HepG2 (cell line): ENCODE measurements around the gene ARL17B. TPM values are rescaled to one million over a fixed set of nuclear protein-coding genes. Genes with fewer than 3 reads are reported as not detected.
A peak's percentile ranks its signal among the peaks of the same experiment; 100 is the strongest.

ENCODE experiments used
- GFI1 ChIP-seq: sonication (generic); formaldehyde crosslinking; IDR thresholded peaks from 2 replicates; pipeline ENCODE4 v1.5.0; 2020; ENCODE audit warnings: missing genetic modification reagents, mild to moderate bottlenecking, borderline replicate concordance
- ISL2 ChIP-seq: sonication (generic); formaldehyde crosslinking; IDR thresholded peaks from 2 replicates; pipeline ENCODE4 v1.5.0; 2020; ENCODE audit warnings: missing genetic modification reagents
- ISX ChIP-seq: sonication (generic); formaldehyde crosslinking; conservative IDR thresholded peaks from 2 replicates; pipeline ENCODE4 v1.5.0; 2020; ENCODE audit warnings: missing genetic modification reagents
- ZBTB40 ChIP-seq, 2 experiments: fragments of 450-650 bp in 1 of 2; sonication (generic) in 1 of 2; formaldehyde crosslinking in 1 of 2; IDR thresholded peaks; 2 replicates each; pipeline versions ENCODE4 v1.6.1 to v1.8.0; 2016 to 2022; ENCODE audit warnings: antibody characterized with exemption in 1 of 2, mild to moderate bottlenecking in 1 of 2, missing genetic modification reagents in 1 of 2
- ZNF337 ChIP-seq: sonication (generic); formaldehyde crosslinking; IDR thresholded peaks from 2 replicates; pipeline ENCODE4 v1.5.1; 2020; ENCODE audit warnings: missing genetic modification reagents, low read depth, mild to moderate bottlenecking, borderline replicate concordance
- ZNF563 ChIP-seq: sonication (generic); formaldehyde crosslinking; IDR thresholded peaks from 2 replicates; pipeline ENCODE4 v1.8.0; 2022; ENCODE audit warnings: mild to moderate bottlenecking, moderate library complexity, missing genetic modification reagents
- ZNF678 ChIP-seq: sonication (generic); formaldehyde crosslinking; IDR thresholded peaks from 2 replicates; pipeline ENCODE4 v1.4.0; 2020; ENCODE audit warnings: mild to moderate bottlenecking, missing genetic modification reagents
- ZNF687 ChIP-seq: sonication (generic); formaldehyde crosslinking; IDR thresholded peaks from 2 replicates; pipeline ENCODE4 v1.5.1; 2020; ENCODE audit warnings: mild to moderate bottlenecking, missing genetic modification reagents, moderate library complexity
- polyA plus RNA-seq, 8 experiments: library from polyadenylated mRNA; depleted of rRNA in 3 of 8; stranded (reverse) in 7 of 8; unstranded in 1 of 8; fragments of >200 nt; fragmentation: Illumina TruSeq in 4 of 8; extraction: Trizol in 4 of 8; gene quantifications; 2 replicates each; pipeline versions ENCODE4 v1.2.1 to v1.2.3, GENCODE V29; 2011 to 2016; ENCODE audit warnings: low read depth in 4 of 8, missing spikeins in 1 of 8, mixed read lengths in 1 of 8; ENCODE audit not compliant: insufficient read depth in 1 of 8
- total RNA-seq, 5 experiments: library from RNA; depleted of rRNA; stranded (reverse); fragments of >200 nt; fragmentation: Illumina TruSeq; extraction: Trizol; gene quantifications; 2 replicates each; pipeline ENCODE4 v1.2.3, GENCODE V29; 2016; ENCODE audit warnings: low read depth in 1 of 5

The ARL17B gene
- total and polyA plus RNA-seq, 2 of the 13 experiments (the other 11 are each of a cell fraction or from before 2014, with no cell fraction given), result 14.2 to 25.8 TPM

- TF ChIP-seq ZNF678 (CRISPR knock-in tag) (peak; percentile 64), ISL2 (CRISPR knock-in tag) (peak; percentile 24; the same call in 1 of the 2 replicates), ZNF687 (peak; percentile 91), ZBTB40 (IDR thresholded peaks at IDR 0.05) (no peak), ZBTB40 (CRISPR knock-in tag; IDR thresholded peaks at IDR 0.05) (0 out of 2 replicates have a peak, but pooled peaks have one; percentile 32), ZNF337 (no peak), ZNF563 (peak; percentile 49; the same call in 1 of the 2 replicates), GFI1 (CRISPR knock-in tag) (peak; percentile 50; the same call in 1 of the 2 replicates), ISX (0 out of 2 replicates have a peak, but pooled peaks have one; percentile 63)
These were observed 94.7 kb downstream of the ARL17B start (continued) for GRCh38 chr17:46266656-46267544.
